ENCODE data around the gene SELENOF.
A peak's percentile ranks its signal among the peaks of the same experiment; 100 is the strongest.
"Not testable (repeated sequence)": the region's sequence is repeated elsewhere in the genome, so short reads cannot be mapped to it uniquely, and the experiment has no call there.

Gene SELENOF

GRCh38 chr1:86916752-86917151 is 2.8 kb upstream of the SELENOF start:
- DNase-seq (ENCODE audit: low spot score), result no peak

- DNase-seq (ENCODE audit: low spot score), result no peak
Observed at GRCh38 chr1:86915737-86916235, 1.9 kb upstream of the SELENOF start.

GRCh38 chr1:86914998-86915736 is 1.2 kb upstream of the SELENOF start:
- DNase-seq (ENCODE audit: low spot score), result peak; percentile 48

- no peak for DNase-seq (ENCODE audit: low spot score)
Observed at GRCh38 chr1:86914601-86914997, 673 bp upstream of the SELENOF start, which contains the start of gene HS2ST1. HS2ST1 (plus strand) TSS chr1:86914635.

- DNase-seq (ENCODE audit: low spot score), result no peak
Observed at GRCh38 chr1:86913399-86913895, 479 bp downstream of the SELENOF start.

- no peak for DNase-seq (ENCODE audit: low spot score)
Observed at GRCh38 chr1:86912281-86912900, 1.5 kb downstream of the SELENOF start.

GRCh38 chr1:86906419-86906818 is 7.5 kb downstream of the SELENOF start:
- no peak for DNase-seq (ENCODE audit: low spot score)

- no peak for DNase-seq (ENCODE audit: low spot score)
Observed at GRCh38 chr1:86905875-86906274, 8.1 kb downstream of the SELENOF start.

GRCh38 chr1:86899401-86899800 is 14.5 kb downstream of the SELENOF start:
- not testable (repeated sequence) for DNase-seq (ENCODE audit: low spot score)

GRCh38 chr1:86888327-86888726 is 25.6 kb downstream of the SELENOF start:
- no peak for DNase-seq (ENCODE audit: low spot score)

GRCh38 chr1:86887479-86888162 is 26.3 kb downstream of the SELENOF start:
- DNase-seq (ENCODE audit: low spot score), result no peak

- DNase-seq (ENCODE audit: low spot score), result no peak
Observed at GRCh38 chr1:86875722-86876121, 38.2 kb downstream of the SELENOF start.

GRCh38 chr1:86872086-86872485 is 41.8 kb downstream of the SELENOF start:
- DNase-seq (ENCODE audit: low spot score), result no peak

GRCh38 chr1:86871001-86871400 is 42.9 kb downstream of the SELENOF start:
- DNase-seq (ENCODE audit: low spot score), result no peak

GRCh38 chr1:86868477-86868876 is 45.4 kb downstream of the SELENOF start:
- DNase-seq (ENCODE audit: low spot score), result no peak

- not testable (repeated sequence) for DNase-seq (ENCODE audit: low spot score)
Observed at GRCh38 chr1:86867278-86867677, 46.6 kb downstream of the SELENOF start.

- no peak for DNase-seq (ENCODE audit: low spot score)
Observed at GRCh38 chr1:86866665-86867064, 47.3 kb downstream of the SELENOF start.

GRCh38 chr1:86865973-86866637 is 47.8 kb downstream of the SELENOF start:
- DNase-seq (ENCODE audit: low spot score), result no peak

GRCh38 chr1:86862920-86863319 is 51.0 kb downstream of the SELENOF start:
- DNase-seq (ENCODE audit: low spot score), result no peak

- DNase-seq (ENCODE audit: low spot score), result no peak
Observed at GRCh38 chr1:86861424-86861823, 52.5 kb downstream of the SELENOF start.

GRCh38 chr1:86860424-86860823 is 53.5 kb downstream of the SELENOF start:
- no peak for DNase-seq (ENCODE audit: low spot score)

- DNase-seq (ENCODE audit: low spot score), result no peak
Observed at GRCh38 chr1:86860020-86860419, 53.9 kb downstream of the SELENOF start.

Measured in hematopoietic multipotent progenitor cell treated with erythropoietin and hydrocortisone succinate and interleukin-3 and kit ligand, for 17 days (in vitro differentiated cells).